MCF 10A (cell line): Measurements from ENCODE around the gene NHSL2. TPM values are rescaled to one million over a fixed set of nuclear protein-coding genes. Genes with fewer than 3 reads are reported as not detected.
A peak's percentile ranks its signal among the peaks of the same experiment; 100 is the strongest.

Experiments used
- BruUV-seq: library from RNA; stranded (reverse); fragments of 400-500 nt; replicated peaks from 2 replicates; lab custom pipeline; 2021; lab: Mats Ljungman, UMichigan
- CTCF ChIA-PET: fragments of 300-600 bp; sonication (Branson Sonifier 250); formaldehyde crosslinking; extraction: SDS; loops from one replicate; lab custom pipeline; 2021; ENCODE audit warnings: antibody characterized with exemption, inconsistent platforms; lab: Yijun Ruan, JAX
- POLR2A ChIA-PET: fragments of 300-600, 350-650 bp; sonication (Branson Sonifier 250); formaldehyde crosslinking; extraction: SDS; loops from one replicate; lab custom pipeline; 2020; ENCODE audit warnings: antibody characterized with exemption, inconsistent platforms; lab: Yijun Ruan, JAX
- DNase-seq: peaks from one replicate; pipeline ENCODE4 v3.0.0-alpha.2; 2018; ENCODE audit not compliant: unreplicated experiment
- H3K27ac Mint-ChIP-seq: one replicate; pipeline ENCODE4 v1.8.0; 2022; ENCODE audit warnings: mild to moderate bottlenecking, low read depth, mixed read lengths; ENCODE audit not compliant: unreplicated experiment
- H3K27me3 Mint-ChIP-seq: one replicate; pipeline ENCODE4 v1.8.0; 2022; ENCODE audit warnings: mixed read lengths; ENCODE audit not compliant: insufficient read depth, unreplicated experiment
- H3K36me3 Mint-ChIP-seq: one replicate; pipeline ENCODE4 v1.8.0; 2022; ENCODE audit warnings: mild to moderate bottlenecking, moderate library complexity, mixed read lengths; ENCODE audit not compliant: insufficient read depth, unreplicated experiment
- H3K4me1 Mint-ChIP-seq: one replicate; pipeline ENCODE4 v1.8.0; 2022; ENCODE audit warnings: mixed read lengths; ENCODE audit not compliant: insufficient read depth, unreplicated experiment
- H3K4me3 Mint-ChIP-seq: one replicate; pipeline ENCODE4 v1.8.0; 2022; ENCODE audit warnings: mild to moderate bottlenecking, moderate library complexity, mixed read lengths; ENCODE audit not compliant: unreplicated experiment
- H3K9me3 Mint-ChIP-seq: one replicate; pipeline ENCODE4 v1.8.0; 2022; ENCODE audit warnings: mixed read lengths; ENCODE audit not compliant: unreplicated experiment
- intact Hi-C: fragments of 100-400 bp; cut with micrococcal nuclease; formaldehyde crosslinking; loops from 2 replicates; pipeline ENCODE4 v1.14.1; 2022
- total RNA-seq: library from RNA; stranded (reverse); gene quantifications from 2 replicates; pipeline ENCODE4 v1.2.3, GENCODE V29; 2022
- TF ChIP-seq, protein P1 (sequence below): fragments of 200-600 bp; IDR thresholded peaks from one replicate; pipeline ENCODE4 v1.8.0; 2022; ENCODE audit warnings: antibody characterized with exemption, mild to moderate bottlenecking; ENCODE audit not compliant: unreplicated experiment

Gene NHSL2
- total RNA-seq, 1 experiment from 2014 or later, result not detected

DNA sequence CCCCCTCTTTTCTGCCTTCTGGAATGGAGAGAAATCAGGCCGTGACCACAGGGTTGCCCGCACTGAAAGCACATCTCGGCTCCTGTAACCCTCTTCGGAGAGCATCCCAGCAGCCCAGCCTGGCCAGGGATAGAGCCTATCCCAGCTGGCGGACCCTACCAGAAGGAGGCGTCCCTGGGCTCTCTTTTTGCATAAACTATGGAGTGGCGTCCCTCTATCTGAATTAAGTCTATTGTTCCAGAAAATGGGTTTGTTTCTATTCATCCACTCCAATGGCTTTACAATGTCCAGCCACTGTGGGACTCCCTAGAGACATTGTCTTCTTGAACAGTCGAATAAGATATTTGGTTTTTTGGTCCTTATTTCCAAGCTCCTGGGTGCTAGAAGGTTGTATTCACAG is 689 bp upstream of the NHSL2 start:
- no peak overlapping the region for H3K4me3 Mint-ChIP-seq
- ChIA-PET CTCF (interaction anchor here (1.2 kb wide), 1 partner anchor 40 kb away, joined by 3 read pairs; no protein-coding TSS in a partner anchor), POLR2A (no interaction called here)
- H3K27me3 Mint-ChIP-seq, result peaks cover 76% of the 10 kb centered on the region
- H3K4me1 Mint-ChIP-seq, result no peaks in the 10 kb centered on the region
- no peak for DNase-seq
- no peaks in the 10 kb centered on the region for H3K36me3 Mint-ChIP-seq
- no TSS peak for BruUV-seq
- H3K9me3 Mint-ChIP-seq, result no peaks in the 10 kb centered on the region
- intact Hi-C loops, result no loop called here
- no peak overlapping the region for H3K27ac Mint-ChIP-seq
- TF ChIP-seq, protein P1, sequence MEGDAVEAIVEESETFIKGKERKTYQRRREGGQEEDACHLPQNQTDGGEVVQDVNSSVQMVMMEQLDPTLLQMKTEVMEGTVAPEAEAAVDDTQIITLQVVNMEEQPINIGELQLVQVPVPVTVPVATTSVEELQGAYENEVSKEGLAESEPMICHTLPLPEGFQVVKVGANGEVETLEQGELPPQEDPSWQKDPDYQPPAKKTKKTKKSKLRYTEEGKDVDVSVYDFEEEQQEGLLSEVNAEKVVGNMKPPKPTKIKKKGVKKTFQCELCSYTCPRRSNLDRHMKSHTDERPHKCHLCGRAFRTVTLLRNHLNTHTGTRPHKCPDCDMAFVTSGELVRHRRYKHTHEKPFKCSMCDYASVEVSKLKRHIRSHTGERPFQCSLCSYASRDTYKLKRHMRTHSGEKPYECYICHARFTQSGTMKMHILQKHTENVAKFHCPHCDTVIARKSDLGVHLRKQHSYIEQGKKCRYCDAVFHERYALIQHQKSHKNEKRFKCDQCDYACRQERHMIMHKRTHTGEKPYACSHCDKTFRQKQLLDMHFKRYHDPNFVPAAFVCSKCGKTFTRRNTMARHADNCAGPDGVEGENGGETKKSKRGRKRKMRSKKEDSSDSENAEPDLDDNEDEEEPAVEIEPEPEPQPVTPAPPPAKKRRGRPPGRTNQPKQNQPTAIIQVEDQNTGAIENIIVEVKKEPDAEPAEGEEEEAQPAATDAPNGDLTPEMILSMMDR, result no peak

DNA sequence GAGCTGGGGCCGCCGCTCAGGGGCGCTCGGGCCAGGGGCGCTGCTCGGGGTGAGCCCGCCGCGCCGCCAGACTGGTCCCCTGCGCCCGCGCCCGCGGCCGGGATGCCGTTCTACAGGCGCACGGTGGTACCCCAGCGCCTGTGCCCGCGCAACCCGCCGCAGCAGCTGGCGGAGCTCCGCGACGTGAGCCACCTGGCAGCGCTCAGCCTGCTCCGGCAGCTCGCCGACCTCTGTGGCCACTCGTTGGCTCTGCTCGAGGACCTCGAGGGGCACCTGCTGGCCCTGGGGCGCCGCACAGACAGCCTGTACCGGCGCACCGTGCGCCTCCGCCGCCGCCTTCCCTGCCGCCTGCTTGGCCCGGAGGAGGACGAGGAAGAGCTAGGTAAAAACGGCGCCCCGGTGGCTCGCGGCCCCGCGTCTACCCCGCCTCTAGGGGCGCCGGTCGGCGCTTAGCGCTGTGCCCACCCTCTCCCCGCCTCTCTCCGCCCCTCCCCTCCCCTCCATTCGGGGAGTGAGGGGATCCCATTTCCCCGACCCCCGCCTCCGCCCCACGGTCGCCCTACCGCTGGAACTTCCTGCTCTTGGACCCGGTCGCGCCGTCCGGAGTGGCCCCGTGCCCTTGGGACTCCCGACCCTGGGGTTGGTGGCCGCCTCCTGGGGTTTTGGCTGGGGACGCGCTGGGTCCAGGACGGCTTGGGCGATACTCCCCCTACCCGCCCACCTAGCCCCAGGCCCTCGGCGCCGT is 513 bp downstream of the NHSL2 start:
- intact Hi-C loops, result no loop called here
- no peak for DNase-seq
- ChIA-PET POLR2A (no interaction called here), CTCF (interaction anchor here (0.8 kb wide), 1 partner anchor 60 kb away, joined by 3 read pairs; no protein-coding TSS in a partner anchor)
- peaks cover 77% of the 10 kb centered on the region for H3K27me3 Mint-ChIP-seq
- peak overlapping the region; percentile 52 for H3K4me3 Mint-ChIP-seq
- H3K9me3 Mint-ChIP-seq, result no peaks in the 10 kb centered on the region
- TF ChIP-seq, protein P1, result peak; percentile 21
- no peak overlapping the region for H3K27ac Mint-ChIP-seq
- no peaks in the 10 kb centered on the region for H3K36me3 Mint-ChIP-seq
- no peaks in the 10 kb centered on the region for H3K4me1 Mint-ChIP-seq
- no TSS peak for BruUV-seq

DNA sequence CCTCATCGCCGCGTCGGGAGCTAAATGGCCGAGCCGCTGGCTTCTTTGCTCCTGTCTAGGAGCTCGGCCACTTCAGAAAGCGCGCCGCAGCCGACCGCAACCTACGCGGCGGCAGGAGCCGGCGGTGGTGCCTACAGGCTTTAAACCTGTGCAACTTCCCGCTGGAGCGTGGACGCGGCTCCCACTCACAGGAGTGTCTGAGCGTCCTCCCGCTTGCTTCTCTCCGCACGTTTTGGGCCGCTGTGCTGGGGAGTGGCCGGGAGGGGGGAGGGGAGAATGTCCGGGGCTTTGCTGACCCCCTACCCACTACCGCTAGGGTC is 1.0 kb downstream of the NHSL2 start:
- ChIA-PET CTCF (interaction anchor here (0.8 kb wide), 1 partner anchor 60 kb away, joined by 3 read pairs; no protein-coding TSS in a partner anchor), POLR2A (no interaction called here)
- DNase-seq, result no peak
- TF ChIP-seq, protein P1, result no peak
- H3K36me3 Mint-ChIP-seq, result no peaks in the 10 kb centered on the region
- BruUV-seq, result no TSS peak
- H3K27me3 Mint-ChIP-seq, result peaks cover 76% of the 10 kb centered on the region
- peak overlapping the region; percentile 52 for H3K4me3 Mint-ChIP-seq
- H3K27ac Mint-ChIP-seq, result no peak overlapping the region
- intact Hi-C loops, result no loop called here
- no peaks in the 10 kb centered on the region for H3K9me3 Mint-ChIP-seq
- no peaks in the 10 kb centered on the region for H3K4me1 Mint-ChIP-seq

DNA sequence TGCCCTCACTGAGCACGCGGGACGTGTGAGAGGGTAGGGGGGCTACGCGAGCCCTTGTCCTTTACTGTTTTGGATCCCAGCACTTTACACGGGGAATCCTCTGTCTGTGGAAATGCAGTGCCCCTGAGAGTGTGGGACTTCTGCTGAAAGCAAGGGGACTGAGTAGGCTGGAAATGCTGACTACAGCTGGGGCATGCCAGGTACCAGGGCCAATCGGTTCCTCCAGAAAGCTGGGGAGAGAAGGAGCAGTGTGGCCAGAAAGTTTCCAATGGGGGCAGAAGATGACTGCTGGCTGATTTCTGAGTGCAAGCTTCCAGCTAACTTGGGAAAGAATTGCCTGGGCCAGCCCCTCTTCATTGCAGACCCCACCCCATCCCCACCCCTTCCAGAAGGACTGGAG is 1.5 kb downstream of the NHSL2 start:
- intact Hi-C loops, result no loop called here
- BruUV-seq, result no TSS peak
- peaks cover 74% of the 10 kb centered on the region for H3K27me3 Mint-ChIP-seq
- H3K4me3 Mint-ChIP-seq, result no peak overlapping the region
- no peak for DNase-seq
- no peaks in the 10 kb centered on the region for H3K36me3 Mint-ChIP-seq
- H3K27ac Mint-ChIP-seq, result no peak overlapping the region
- TF ChIP-seq, protein P1, result no peak
- CTCF ChIA-PET, result interaction anchor here (0.7 kb wide), 1 partner anchor 1123 kb away, joined by 3 read pairs; no protein-coding TSS in a partner anchor
- H3K9me3 Mint-ChIP-seq, result no peaks in the 10 kb centered on the region
- no peaks in the 10 kb centered on the region for H3K4me1 Mint-ChIP-seq
- POLR2A ChIA-PET, result no interaction called here
